Epithelial cell of esophagus (primary cell): Measurements from ENCODE around the gene TSN.
"Not testable (repeated sequence)": the region's sequence is repeated elsewhere in the genome, so short reads cannot be mapped to it uniquely, and the experiment has no call there.

Source experiments
- DNase-seq: peaks from one replicate; pipeline ENCODE4 v3.0.0; 2010; ENCODE audit warnings: low read depth
- H3K4me3 ChIP-seq: 2 replicates; pipeline ENCODE4 v1.5.1; 2011; ENCODE audit warnings: mild to moderate bottlenecking, low read length, control low read depth
- CTCF ChIP-seq: IDR thresholded peaks from 2 replicates; pipeline ENCODE4 v1.5.1; 2011; ENCODE audit warnings: low read depth, mild to moderate bottlenecking, low read length, control low read depth, inconsistent platforms; ENCODE audit not compliant: insufficient read depth; ENCODE audit errors: missing control alignments

The TSN gene

DNA sequence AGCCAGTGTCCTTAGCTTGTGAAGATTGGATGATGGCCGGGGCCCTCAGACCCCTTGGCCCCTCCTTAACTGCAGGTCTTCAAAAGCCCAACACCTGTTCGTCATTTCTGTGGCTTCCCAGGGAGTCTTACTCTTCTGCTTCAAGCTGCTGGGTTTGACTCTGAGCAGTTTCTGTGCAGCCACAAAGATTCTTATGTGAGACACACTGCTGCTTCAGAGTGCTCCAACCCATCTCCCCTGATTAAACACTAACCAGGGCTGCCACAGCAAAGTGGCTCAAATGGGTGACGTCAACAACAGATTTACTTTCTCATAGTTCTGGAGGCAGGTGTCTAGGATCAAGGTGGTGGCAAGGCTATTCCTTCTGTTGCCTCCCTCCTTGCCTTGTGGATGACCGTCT, 40.8 kb downstream of the TSN start:
- no peak for DNase-seq
- no peak overlapping the region for H3K4me3 ChIP-seq

DNA sequence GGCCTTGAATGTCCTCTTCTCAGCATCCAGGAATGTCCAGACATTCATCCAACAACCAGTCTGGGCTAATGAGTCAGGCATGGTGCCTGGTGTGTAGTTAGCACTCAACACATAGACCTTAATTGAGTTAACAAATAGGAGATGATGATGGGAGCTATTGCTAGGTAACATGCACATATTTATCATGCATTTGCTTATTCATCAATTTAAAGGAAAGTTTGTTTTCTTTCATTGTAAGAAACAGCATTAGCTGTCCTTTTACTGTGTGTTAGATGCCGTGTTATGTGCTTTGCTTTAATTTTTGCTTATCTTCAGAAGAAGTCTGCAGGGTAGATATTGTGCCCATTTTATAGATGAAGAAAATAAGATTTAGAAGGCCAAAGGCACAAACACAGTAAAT, 43.2 kb downstream of the TSN start:
- no peak for DNase-seq
- H3K4me3 ChIP-seq, result no peak overlapping the region
- no peak for TF ChIP-seq CTCF

More for the DNA sequence above, 40.8 kb downstream of the TSN start:
- TF ChIP-seq CTCF, result no peak

- no peak for DNase-seq
- TF ChIP-seq CTCF, result no peak
- no peak overlapping the region for H3K4me3 ChIP-seq
Observed at GRCh38 chr2:121801916-121802315, 46.5 kb downstream of the TSN start.

DNA sequence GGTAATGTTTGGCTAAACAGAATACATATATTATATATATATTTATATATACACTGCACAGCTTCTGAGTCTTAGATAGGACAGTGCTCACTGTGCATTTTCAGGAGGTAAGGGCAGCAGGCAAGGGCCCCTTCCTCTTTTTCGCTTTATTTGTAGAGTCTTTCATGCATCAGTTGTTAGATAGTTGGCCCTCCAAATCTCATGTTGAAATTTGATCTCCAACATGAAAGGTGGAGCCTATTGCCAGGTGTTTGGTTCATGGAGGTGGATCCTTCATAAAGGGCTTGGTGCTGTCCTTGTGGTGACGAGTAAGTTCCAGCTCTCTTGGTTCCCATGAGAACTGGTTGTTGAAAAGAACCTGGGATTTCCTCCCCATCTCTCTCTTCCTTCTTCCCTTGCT, 48.1 kb downstream of the TSN start:
- DNase-seq, result no peak
- H3K4me3 ChIP-seq, result no peak overlapping the region
- no peak for TF ChIP-seq CTCF

DNA sequence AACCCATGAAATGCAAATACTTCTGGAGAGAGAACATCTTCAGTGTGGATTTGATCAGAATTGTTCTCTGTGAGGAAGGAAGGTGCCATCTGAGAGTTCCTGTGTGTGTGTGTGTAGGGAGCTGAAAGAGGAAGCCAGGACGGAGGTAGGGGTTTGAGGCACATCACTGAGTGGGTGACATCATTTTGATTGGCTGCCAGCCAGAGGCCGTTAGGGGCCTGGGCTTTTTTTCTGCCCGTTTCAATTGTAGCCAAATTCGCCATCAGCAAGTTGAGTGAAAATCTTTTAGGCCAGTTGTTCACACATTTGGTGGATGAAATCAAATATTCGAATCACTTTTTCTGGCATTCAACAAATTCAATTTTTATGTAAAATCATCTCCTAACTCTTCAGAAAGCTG, 48.9 kb downstream of the TSN start:
- H3K4me3 ChIP-seq, result no peak overlapping the region
- DNase-seq, result no peak
- TF ChIP-seq CTCF, result no peak

DNA sequence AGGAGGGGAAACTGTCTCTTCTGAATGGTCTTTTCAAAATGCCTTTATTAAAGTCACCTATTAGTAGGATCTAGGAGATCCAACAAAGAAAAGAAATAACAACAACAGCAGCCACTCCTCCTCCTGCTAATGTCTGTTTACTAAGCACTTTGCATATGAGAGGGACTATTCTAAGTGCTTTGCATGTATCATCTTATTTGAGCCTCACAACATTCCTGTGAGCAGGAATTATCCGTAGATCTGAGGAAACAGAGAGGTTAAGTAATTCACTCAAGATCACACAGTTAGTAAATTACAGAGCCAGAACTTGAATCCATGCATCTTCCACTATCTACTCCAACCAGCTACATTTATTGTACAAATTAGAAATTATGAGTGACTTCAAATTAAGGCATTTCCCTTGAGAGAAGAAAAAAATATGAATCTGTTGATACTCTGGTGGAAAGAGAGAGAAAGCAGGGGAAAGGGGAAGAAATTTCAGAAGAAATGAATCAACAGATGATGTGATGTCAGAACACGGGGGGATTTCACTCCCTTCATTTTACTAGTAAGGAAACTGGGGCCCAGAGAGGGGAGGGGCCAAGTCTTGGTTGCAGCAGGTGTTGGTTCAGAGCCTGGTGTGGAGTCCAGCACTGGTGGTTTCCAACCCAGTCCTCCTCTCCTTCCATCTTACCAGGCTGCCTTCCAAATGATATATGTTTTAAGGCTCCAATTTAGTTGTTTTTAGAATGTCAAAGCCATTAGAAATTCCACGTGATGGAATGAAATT, 49.7 kb downstream of the TSN start:
- no peak for DNase-seq
- no peak overlapping the region for H3K4me3 ChIP-seq
- no peak for TF ChIP-seq CTCF

DNA sequence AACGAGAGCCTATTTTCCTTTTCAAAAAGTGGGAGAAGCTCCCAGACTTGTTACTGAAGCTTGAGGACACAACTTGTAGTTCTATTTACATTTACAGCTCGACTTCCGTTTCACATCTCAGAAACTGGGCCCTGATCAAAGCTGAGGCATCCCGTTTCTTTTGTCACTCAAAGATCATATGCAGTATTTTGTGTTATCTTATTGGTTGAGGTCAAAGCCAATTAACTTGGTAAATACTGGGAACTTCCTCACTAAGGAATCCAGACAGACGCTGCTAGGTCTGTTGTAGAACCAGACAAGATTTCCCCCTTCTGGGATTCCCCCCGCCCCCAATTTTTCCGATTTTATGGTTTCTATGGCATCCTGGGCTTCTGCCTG, 50.3 kb downstream of the TSN start:
- H3K4me3 ChIP-seq, result no peak overlapping the region
- no peak for DNase-seq
- no peak for TF ChIP-seq CTCF

- H3K4me3 ChIP-seq, DNase-seq: not testable (repeated sequence)
Observed at GRCh38 chr2:121807771-121808170, 52.3 kb downstream of the TSN start.
